Measurements from ENCODE around the gene CHST11.

CHST11 gene

DNA sequence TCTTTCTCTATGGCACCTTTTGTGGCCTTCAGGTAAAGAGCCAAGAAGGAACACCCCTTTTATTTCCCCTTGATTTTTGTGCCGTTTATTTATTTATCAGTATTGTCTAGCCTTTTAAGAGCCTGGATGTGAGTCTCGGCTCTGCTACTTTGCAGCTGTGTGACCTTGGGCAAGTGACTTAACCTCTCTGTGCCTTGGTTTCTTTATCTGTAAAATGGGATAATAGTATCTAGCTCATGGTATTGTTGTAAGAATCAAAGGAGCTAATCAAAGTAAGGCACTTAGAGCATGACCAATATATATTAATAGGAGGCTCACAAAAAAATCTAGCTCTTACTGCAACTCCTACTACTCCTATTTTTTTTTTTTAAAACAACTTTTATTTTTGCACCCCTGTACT is 179.7 kb downstream of the CHST11 start:
- no peak overlapping the region for H3K27ac ChIP-seq (ENCODE audit: insufficient read depth in 1 of 2, low read depth in 1 of 2, low read length in 2 of 2, poor library complexity in 1 of 2, severe bottlenecking in 2 of 2)
- WGBS (ENCODE audit: insufficient coverage), result 93% methylated on average over 2 of the region's 2 CpGs
- no peak overlapping the region for H3K4me3 ChIP-seq (ENCODE audit: control insufficient read depth in 1 of 7, extremely low read depth in 1 of 7, insufficient read depth in 4 of 7, low read depth in 2 of 7, low read length in 6 of 7)
- DNase-seq, result no peak
- H3K4me1 ChIP-seq (ENCODE audit: control extremely low read depth in 1 of 4, control insufficient read depth in 4 of 4, insufficient read depth in 4 of 4, low read length in 3 of 4), result peaks cover 5 to 37% (median 9%) of the 10 kb centered on the region in 4 experiments
- ChIA-PET POLR2A (interaction anchor here (0.6 kb wide), 1 partner anchor 54 kb away, joined by 4 read pairs; no protein-coding TSS in a partner anchor), CTCF (interaction anchor here (0.6 to 1.6 kb wide), 3 partner anchors 24 to 31 kb away, joined by 3 to 5 read pairs (median 3); no protein-coding TSS in a partner anchor)
- H3K36me3 ChIP-seq (ENCODE audit: control insufficient read depth in 4 of 4, insufficient read depth in 4 of 4, low read length in 3 of 4), result peaks cover 3 to 80% (median 21%) of the 10 kb centered on the region in 4 experiments
- peaks cover 0 to 15% (median 2%) of the 10 kb centered on the region in 5 experiments for H3K9me3 ChIP-seq (ENCODE audit: control extremely low read depth in 1 of 5, control insufficient read depth in 4 of 5, insufficient read depth in 2 of 5, low read depth in 1 of 5, low read length in 4 of 5)
- no peaks in the 10 kb centered on the region for H3K27me3 ChIP-seq (replicated peaks in 2 of 5; ENCODE audit: control insufficient read depth in 4 of 5, insufficient read depth in 5 of 5, low read length in 4 of 5)

DNA sequence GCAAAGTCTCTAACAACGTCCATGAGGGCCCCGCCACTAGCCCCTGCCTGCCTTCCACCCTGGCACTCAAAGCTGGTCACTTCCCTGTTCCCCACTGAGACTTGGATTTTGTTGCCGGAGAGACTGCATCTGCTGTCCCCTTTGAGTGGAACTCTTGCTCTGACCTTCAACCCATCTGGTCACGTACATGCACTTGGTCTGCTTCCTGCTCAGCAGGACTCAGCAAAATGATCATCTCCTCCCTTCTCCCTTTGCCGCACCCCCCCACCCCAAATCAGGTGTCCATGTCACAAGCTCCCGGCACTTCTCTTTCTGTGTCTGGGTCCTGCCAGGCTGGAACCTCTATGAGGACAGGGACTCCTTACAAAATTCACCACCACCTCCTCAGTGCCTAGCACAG is 180.9 kb downstream of the CHST11 start:
- Histone ChIP-seq H3K27ac (ENCODE audit: insufficient read depth in 1 of 2, low read depth in 1 of 2, low read length in 2 of 2, poor library complexity in 1 of 2, severe bottlenecking in 2 of 2) (no peak overlapping the region), H3K27me3 (replicated peaks in 2 of 5; ENCODE audit: control insufficient read depth in 4 of 5, insufficient read depth in 5 of 5, low read length in 4 of 5) (no peaks in the 10 kb centered on the region), H3K9me3 (ENCODE audit: control extremely low read depth in 1 of 5, control insufficient read depth in 4 of 5, insufficient read depth in 2 of 5, low read depth in 1 of 5, low read length in 4 of 5) (peaks cover 0 to 15% (median 2%) of the 10 kb centered on the region in 5 experiments), H3K4me1 (ENCODE audit: control extremely low read depth in 1 of 4, control insufficient read depth in 4 of 4, insufficient read depth in 4 of 4, low read length in 3 of 4) (peaks cover 5 to 41% (median 10%) of the 10 kb centered on the region in 4 experiments), H3K36me3 (ENCODE audit: control insufficient read depth in 4 of 4, insufficient read depth in 4 of 4, low read length in 3 of 4) (peaks cover 3 to 74% (median 21%) of the 10 kb centered on the region in 4 experiments), H3K4me3 (ENCODE audit: control insufficient read depth in 1 of 7, extremely low read depth in 1 of 7, insufficient read depth in 4 of 7, low read depth in 2 of 7, low read length in 6 of 7) (no peak overlapping the region)
- DNase-seq, result peak in 2 of 3 donors; percentile 49 to 63
- 54% methylated on average over 5 of the region's 6 CpGs for WGBS (ENCODE audit: insufficient coverage)
- POLR2A ChIA-PET, result no interaction called here
- CTCF ChIA-PET, result interaction anchor here (0.8 kb wide), 1 partner anchor 69 kb away, joined by 3 read pairs; no protein-coding TSS in a partner anchor

DNA sequence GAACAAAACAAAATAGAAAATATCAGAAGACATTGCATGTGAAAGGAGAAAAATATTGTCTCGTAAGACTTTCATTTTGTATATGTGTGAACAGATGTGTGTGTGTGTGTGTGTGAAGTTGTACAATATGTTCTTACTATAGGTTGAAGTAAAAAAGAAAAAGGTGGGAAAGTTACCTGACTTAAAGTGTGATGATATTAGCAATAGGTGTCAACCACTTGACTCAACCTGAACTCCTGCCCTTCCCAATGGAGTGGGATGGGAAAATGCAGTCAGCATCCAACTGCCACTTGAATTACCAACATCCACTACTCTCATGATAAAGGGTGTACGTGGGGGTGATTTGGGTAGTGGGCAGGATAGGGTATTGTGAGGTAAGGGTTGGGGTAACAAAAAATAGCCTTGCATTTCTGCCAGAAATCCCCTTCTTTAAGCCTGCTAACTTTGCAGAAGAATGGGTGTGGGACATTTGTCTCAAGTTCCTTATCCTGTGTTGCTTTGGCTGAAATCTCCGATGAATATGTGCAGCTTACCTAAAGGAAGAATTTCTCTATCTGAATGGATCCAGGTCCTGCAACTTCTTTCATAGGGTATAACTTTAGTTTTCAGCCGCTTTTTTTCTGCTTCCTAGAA is 181.6 kb downstream of the CHST11 start:
- 94% methylated on average over 3 of the region's 4 CpGs for WGBS (ENCODE audit: insufficient coverage)
- H3K9me3 ChIP-seq (ENCODE audit: control extremely low read depth in 1 of 5, control insufficient read depth in 4 of 5, insufficient read depth in 2 of 5, low read depth in 1 of 5, low read length in 4 of 5), result peaks cover 0 to 15% (median 2%) of the 10 kb centered on the region in 5 experiments
- POLR2A ChIA-PET, result no interaction called here
- CTCF ChIA-PET, result no interaction called here
- H3K27me3 ChIP-seq (replicated peaks in 2 of 5; ENCODE audit: control insufficient read depth in 4 of 5, insufficient read depth in 5 of 5, low read length in 4 of 5), result no peaks in the 10 kb centered on the region
- peaks cover 5 to 47% (median 14%) of the 10 kb centered on the region in 4 experiments for H3K4me1 ChIP-seq (ENCODE audit: control extremely low read depth in 1 of 4, control insufficient read depth in 4 of 4, insufficient read depth in 4 of 4, low read length in 3 of 4)
- no peak overlapping the region for H3K27ac ChIP-seq (ENCODE audit: insufficient read depth in 1 of 2, low read depth in 1 of 2, low read length in 2 of 2, poor library complexity in 1 of 2, severe bottlenecking in 2 of 2)
- H3K36me3 ChIP-seq (ENCODE audit: control insufficient read depth in 4 of 4, insufficient read depth in 4 of 4, low read length in 3 of 4), result peaks cover 3 to 67% (median 21%) of the 10 kb centered on the region in 4 experiments
- no peak for DNase-seq
- no peak overlapping the region for H3K4me3 ChIP-seq (ENCODE audit: control insufficient read depth in 1 of 7, extremely low read depth in 1 of 7, insufficient read depth in 4 of 7, low read depth in 2 of 7, low read length in 6 of 7)

DNA sequence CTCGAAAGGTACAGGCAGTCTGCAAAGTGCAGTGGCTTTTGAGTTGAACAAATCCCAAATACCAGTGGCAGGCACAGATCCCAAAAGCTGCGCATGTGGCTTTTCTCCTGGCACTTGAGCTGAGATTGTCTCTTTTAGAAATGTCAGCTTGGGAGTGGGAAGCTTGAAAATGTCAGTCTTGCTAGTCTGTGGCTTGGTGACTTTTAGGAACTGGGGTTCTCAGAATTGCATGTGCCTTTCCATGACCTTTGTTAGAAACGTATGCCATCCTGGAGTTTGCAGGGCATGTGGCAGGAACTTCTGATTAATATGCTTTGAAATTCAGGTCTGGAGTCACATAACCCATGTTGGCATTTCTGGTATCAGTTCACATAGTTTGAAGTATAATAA is 182.1 kb downstream of the CHST11 start:
- 90% methylated on average over 1 of the region's 3 CpGs for WGBS (ENCODE audit: insufficient coverage)
- H3K27me3 ChIP-seq (replicated peaks in 2 of 5; ENCODE audit: control insufficient read depth in 4 of 5, insufficient read depth in 5 of 5, low read length in 4 of 5), result no peaks in the 10 kb centered on the region
- H3K9me3 ChIP-seq (ENCODE audit: control extremely low read depth in 1 of 5, control insufficient read depth in 4 of 5, insufficient read depth in 2 of 5, low read depth in 1 of 5, low read length in 4 of 5), result peaks cover 0 to 15% (median 2%) of the 10 kb centered on the region in 5 experiments
- no peak overlapping the region for H3K27ac ChIP-seq (ENCODE audit: insufficient read depth in 1 of 2, low read depth in 1 of 2, low read length in 2 of 2, poor library complexity in 1 of 2, severe bottlenecking in 2 of 2)
- peaks cover 3 to 65% (median 20%) of the 10 kb centered on the region in 4 experiments for H3K36me3 ChIP-seq (ENCODE audit: control insufficient read depth in 4 of 4, insufficient read depth in 4 of 4, low read length in 3 of 4)
- no peak overlapping the region for H3K4me3 ChIP-seq (ENCODE audit: control insufficient read depth in 1 of 7, extremely low read depth in 1 of 7, insufficient read depth in 4 of 7, low read depth in 2 of 7, low read length in 6 of 7)
- no peak for DNase-seq
- ChIA-PET POLR2A (no interaction called here), CTCF (interaction anchor here (1.4 kb wide), 1 partner anchor 278 kb away, joined by 4 read pairs; no protein-coding TSS in a partner anchor)
- H3K4me1 ChIP-seq (ENCODE audit: control extremely low read depth in 1 of 4, control insufficient read depth in 4 of 4, insufficient read depth in 4 of 4, low read length in 3 of 4), result peaks cover 5 to 52% (median 19%) of the 10 kb centered on the region in 4 experiments

DNA sequence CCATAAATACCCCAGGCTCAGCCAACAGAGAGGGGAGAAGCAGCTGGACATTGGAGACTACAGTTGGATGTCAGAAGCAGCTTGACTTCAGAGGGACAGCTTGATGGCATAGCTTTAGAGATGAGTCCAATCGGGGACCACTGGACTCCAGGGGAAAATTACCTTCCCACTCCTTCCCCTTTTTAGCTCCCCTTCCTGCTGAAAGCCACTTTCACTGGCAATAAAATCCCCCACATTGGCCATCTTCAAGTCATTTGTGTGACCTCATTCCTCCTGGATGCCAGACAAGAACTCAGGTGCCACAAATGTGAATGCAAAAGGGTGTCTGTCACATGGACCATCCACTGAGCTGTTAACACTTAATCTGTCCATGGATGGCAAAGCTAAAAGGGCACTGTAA is 184.2 kb downstream of the CHST11 start:
- Histone ChIP-seq H3K4me3 (ENCODE audit: control insufficient read depth in 1 of 7, extremely low read depth in 1 of 7, insufficient read depth in 4 of 7, low read depth in 2 of 7, low read length in 6 of 7) (no peak overlapping the region), H3K27me3 (replicated peaks in 2 of 5; ENCODE audit: control insufficient read depth in 4 of 5, insufficient read depth in 5 of 5, low read length in 4 of 5) (no peaks in the 10 kb centered on the region), H3K9me3 (ENCODE audit: control extremely low read depth in 1 of 5, control insufficient read depth in 4 of 5, insufficient read depth in 2 of 5, low read depth in 1 of 5, low read length in 4 of 5) (peaks cover 0 to 15% (median 2%) of the 10 kb centered on the region in 5 experiments), H3K4me1 (ENCODE audit: control extremely low read depth in 1 of 4, control insufficient read depth in 4 of 4, insufficient read depth in 4 of 4, low read length in 3 of 4) (peaks cover 5 to 58% (median 28%) of the 10 kb centered on the region in 4 experiments), H3K27ac (ENCODE audit: insufficient read depth in 1 of 2, low read depth in 1 of 2, low read length in 2 of 2, poor library complexity in 1 of 2, severe bottlenecking in 2 of 2) (no peak overlapping the region), H3K36me3 (ENCODE audit: control insufficient read depth in 4 of 4, insufficient read depth in 4 of 4, low read length in 3 of 4) (peaks cover 2 to 59% (median 14%) of the 10 kb centered on the region in 4 experiments)
- 100% methylated on average over 1 of the region's 1 CpG for WGBS (ENCODE audit: insufficient coverage)
- DNase-seq, result no peak
- ChIA-PET CTCF (interaction anchor here (1.2 to 2.5 kb wide), 2 partner anchors 9 to 79 kb away, joined by 3 to 8 read pairs; no protein-coding TSS in a partner anchor), POLR2A (no interaction called here)

DNA sequence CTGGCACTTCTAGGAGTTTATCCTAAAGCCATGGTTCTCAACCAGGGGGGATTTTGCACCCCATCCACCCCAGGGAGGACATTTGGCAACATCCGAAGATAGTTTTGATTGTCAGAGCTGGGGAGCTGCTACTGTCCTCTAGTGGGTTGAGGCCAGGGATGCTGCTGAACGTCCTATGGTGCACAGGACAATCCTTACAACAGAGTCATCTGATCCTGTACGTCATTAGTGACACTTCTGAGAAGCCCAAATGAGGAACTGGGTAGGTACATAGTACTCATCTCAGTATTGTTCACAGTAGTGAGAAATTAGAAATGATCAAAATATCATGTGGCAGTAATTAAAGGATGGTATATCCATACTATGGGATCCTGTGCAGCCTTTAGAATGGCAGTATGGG is 185.1 kb downstream of the CHST11 start:
- peaks cover 5 to 61% (median 17%) of the 10 kb centered on the region in 4 experiments for H3K36me3 ChIP-seq (ENCODE audit: control insufficient read depth in 4 of 4, insufficient read depth in 4 of 4, low read length in 3 of 4)
- no peaks in the 10 kb centered on the region for H3K27me3 ChIP-seq (replicated peaks in 2 of 5; ENCODE audit: control insufficient read depth in 4 of 5, insufficient read depth in 5 of 5, low read length in 4 of 5)
- no peak overlapping the region for H3K27ac ChIP-seq (ENCODE audit: insufficient read depth in 1 of 2, low read depth in 1 of 2, low read length in 2 of 2, poor library complexity in 1 of 2, severe bottlenecking in 2 of 2)
- ChIA-PET POLR2A (no interaction called here), CTCF (interaction anchor here (1.2 to 2.5 kb wide), 2 partner anchors 10 to 80 kb away, joined by 3 to 8 read pairs; no protein-coding TSS in a partner anchor)
- H3K9me3 ChIP-seq (ENCODE audit: control extremely low read depth in 1 of 5, control insufficient read depth in 4 of 5, insufficient read depth in 2 of 5, low read depth in 1 of 5, low read length in 4 of 5), result peaks cover 0 to 15% (median 2%) of the 10 kb centered on the region in 5 experiments
- peaks cover 2 to 52% (median 28%) of the 10 kb centered on the region in 4 experiments for H3K4me1 ChIP-seq (ENCODE audit: control extremely low read depth in 1 of 4, control insufficient read depth in 4 of 4, insufficient read depth in 4 of 4, low read length in 3 of 4)
- H3K4me3 ChIP-seq (ENCODE audit: control insufficient read depth in 1 of 7, extremely low read depth in 1 of 7, insufficient read depth in 4 of 7, low read depth in 2 of 7, low read length in 6 of 7), result no peak overlapping the region
- peak in 2 of 3 donors; percentile 28 to 61 for DNase-seq
- no CpG with 5 or more reads among the region's 3 CpGs for WGBS (ENCODE audit: insufficient coverage)

Data from common myeloid progenitor, CD34-positive (primary cell).